Spleen (tissue), 11 donors: ENCODE measurements around the gene REEP5. TPM values are rescaled to one million over a fixed set of nuclear protein-coding genes. Genes with fewer than 3 reads are reported as not detected.

Experiments
- DNase-seq: peaks from one replicate; pipeline ENCODE4 v3.0.0-alpha.2; 2020
- H3K27ac ChIP-seq, 8 donors: fragments of 200-600 bp; sonication (generic) in 7 of 8; 1 replicate in 4 of 8; 2 replicates in 4 of 8; pipeline versions ENCODE4 v1.5.0 to v1.8.0; 2016 to 2021; ENCODE audit warnings: inconsistent platforms in 4 of 8, mild to moderate bottlenecking in 4 of 8, moderate library complexity in 1 of 8
- H3K27me3 ChIP-seq, 7 donors: fragments of 200-600 bp; sonication (generic) in 6 of 7; replicated peaks in 1 of 7; 1 replicate in 4 of 7; 2 replicates in 3 of 7; pipeline versions ENCODE4 v1.5.0 to v1.8.0; 2016 to 2021; ENCODE audit warnings: inconsistent platforms in 3 of 7, mild to moderate bottlenecking in 1 of 7
- H3K36me3 ChIP-seq, 6 donors: fragments of 200-600 bp; sonication (generic) in 5 of 6; 1 replicate in 4 of 6; 2 replicates in 2 of 6; pipeline versions ENCODE4 v1.5.0 to v1.8.0; 2016 to 2021; ENCODE audit warnings: inconsistent platforms in 2 of 6
- H3K4me1 ChIP-seq, 6 donors: fragments of 200-600 bp; sonication (generic) in 5 of 6; 1 replicate in 3 of 6; 2 replicates in 3 of 6; pipeline versions ENCODE4 v1.5.0 to v1.8.0; 2016 to 2021; ENCODE audit warnings: inconsistent platforms in 3 of 6
- H3K4me3 ChIP-seq, 8 donors: fragments of 200-600 bp; sonication (generic) in 7 of 8; 1 replicate in 4 of 8; 2 replicates in 4 of 8; pipeline versions ENCODE4 v1.5.0 to v1.8.0; 2016 to 2021; ENCODE audit warnings: inconsistent platforms in 4 of 8, mild to moderate bottlenecking in 4 of 8, moderate library complexity in 2 of 8
- H3K9me3 ChIP-seq, 8 donors: fragments of 200-600 bp; sonication (generic) in 7 of 8; 1 replicate in 4 of 8; 2 replicates in 4 of 8; pipeline versions ENCODE4 v1.5.0 to v1.8.0; 2016 to 2021; ENCODE audit warnings: inconsistent platforms in 4 of 8
- POLR2A ChIP-seq, 3 donors: fragments of 450-650 bp; IDR thresholded peaks; one replicate each; pipeline ENCODE4 v1.5.1; 2017; ENCODE audit warnings: antibody characterized with exemption in 3 of 3, mild to moderate bottlenecking in 1 of 3
- POLR2AphosphoS5 ChIP-seq, 3 donors: sonication (generic); formaldehyde crosslinking; IDR thresholded peaks; one replicate each; pipeline ENCODE4 v1.5.1; 2017; ENCODE audit warnings: antibody characterized with exemption in 3 of 3
- WGBS, 5 donors: extraction: QIAGEN DNeasy Blood & Tissue Kit in 3 of 5; methylation state at CpG; one replicate each; pipeline versions ENCODE4 v1.1.5 to v1.1.7; 2013 to 2018; 5-methylcytosine and 5-hydroxymethylcytosine counted together
- intact Hi-C: fragments of 100-400 bp; cut with DNase I; formaldehyde crosslinking; loops from one replicate; pipeline ENCODE4 v1.15.0; 2023; ENCODE audit warnings: low total_unique reads
- polyA plus RNA-seq, 3 donors: library from polyadenylated mRNA; stranded (reverse); fragments of 200-250 nt; gene quantifications; one replicate each; pipeline ENCODE4 v1.2.1, GENCODE V29; 2013
- total RNA-seq, 7 donors: library from RNA; depleted of rRNA in 3 of 7; stranded (reverse); fragments of >200 nt in 3 of 7; fragmentation: NEBNext Ultra II Directional in 4 of 7; extraction: Animal tissue kit (Norgen Biotek cat#: 25700) in 4 of 7; gene quantifications; one replicate each; pipeline versions ENCODE4 v1.1.0 to v1.2.1, GENCODE V29; 2016 to 2021
- TF ChIP-seq, protein P1 (sequence below), 11 experiments: fragments of 200-600 bp in 7 of 11; fragments of 450-650 bp in 4 of 11; sonication (generic) in 4 of 11; IDR thresholded peaks in 8 of 11; conservative IDR thresholded peaks in 3 of 11; 1 replicate in 7 of 11; 2 replicates in 4 of 11; pipeline versions ENCODE4 v1.4.0 to v1.8.0; 2016 to 2021; ENCODE audit warnings: antibody characterized with exemption in 11 of 11, inconsistent platforms in 4 of 11, mild to moderate bottlenecking in 1 of 11
- donor health status: healthy with polysubstance abuse.
- donor health status: DM: no; HTN: no; CAD: no; lungs with moderate emphysema.
- donor health status: DM: no; HTN: no; CAD: no.
- donor health status: Bipolar disorder and iron deficiency.
- donor health status: healthy.
- donor health status: DM: no; HTN: no; CAD: no.
- donor health status: DM: yes; HTN: yes; CAD: no.

REEP5 gene
- total and polyA plus RNA-seq, 10 donors = 25.3 to 84.8 (median 60.9) TPM

DNA sequence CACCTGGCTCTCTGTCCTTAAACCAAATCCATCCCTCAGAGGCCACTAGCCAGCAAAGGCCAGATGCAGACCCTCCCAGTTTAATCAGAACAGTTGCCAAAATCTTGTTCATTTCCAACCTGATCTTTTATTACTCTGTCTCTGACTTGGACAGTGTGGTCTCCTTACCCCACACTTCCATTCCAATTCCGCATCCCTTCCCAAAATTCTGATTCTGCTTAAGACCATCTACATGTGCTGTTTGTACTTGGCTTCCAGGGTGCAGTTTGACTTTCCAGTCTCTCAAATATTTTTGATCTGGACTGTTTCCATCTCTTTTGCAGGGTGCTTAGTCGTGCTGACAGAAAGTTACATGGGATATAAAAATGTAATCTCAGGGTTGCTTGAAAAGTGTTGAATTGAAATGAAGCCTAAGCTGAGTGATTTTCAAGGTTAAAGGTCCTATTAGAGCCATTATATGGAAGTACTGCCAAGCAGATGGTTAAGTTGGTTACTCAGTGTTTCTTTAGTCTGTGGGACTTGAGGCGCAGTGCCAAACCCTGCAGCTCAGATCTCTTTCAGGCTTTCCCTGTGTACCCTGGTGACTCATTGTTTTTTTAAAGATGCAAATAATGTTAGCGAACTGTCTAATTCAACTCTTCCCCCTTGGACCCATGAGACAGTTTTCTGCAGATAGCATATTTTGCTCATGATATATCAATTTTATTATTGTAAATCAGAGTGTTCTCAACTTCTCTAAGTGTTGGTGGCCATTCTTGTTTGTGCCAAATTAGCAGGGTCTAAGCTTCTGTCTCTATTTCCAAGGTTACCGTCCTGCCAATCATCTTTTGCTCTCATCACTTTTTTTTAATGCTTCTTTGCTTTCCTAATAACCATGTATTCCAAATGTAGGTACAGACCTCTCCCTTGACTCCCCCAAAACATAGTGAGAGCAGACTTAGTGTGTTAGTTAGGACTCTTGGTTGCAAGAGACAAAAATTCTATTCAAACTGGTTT is 36.4 kb upstream of the REEP5 start:
- intact Hi-C loops = no loop called here
- Histone ChIP-seq H3K36me3 (no peaks in the 10 kb centered on the region), H3K4me1 (peaks cover 0 to 11% (median 3%) of the 10 kb centered on the region in 6 donors), H3K9me3 (no peaks in the 10 kb centered on the region), H3K27ac (no peak overlapping the region), H3K27me3 (no peaks in the 10 kb centered on the region), H3K4me3 (no peak overlapping the region)
- WGBS, 5 donors = 60 to 83% (median 74%) methylated on average over 5 of the region's 5 CpGs
- TF ChIP-seq POLR2AphosphoS5 (IDR thresholded peaks at IDR 0.05) (no peak), POLR2A (IDR thresholded peaks at IDR 0.05) (no peak)
- TF ChIP-seq, protein P1, sequence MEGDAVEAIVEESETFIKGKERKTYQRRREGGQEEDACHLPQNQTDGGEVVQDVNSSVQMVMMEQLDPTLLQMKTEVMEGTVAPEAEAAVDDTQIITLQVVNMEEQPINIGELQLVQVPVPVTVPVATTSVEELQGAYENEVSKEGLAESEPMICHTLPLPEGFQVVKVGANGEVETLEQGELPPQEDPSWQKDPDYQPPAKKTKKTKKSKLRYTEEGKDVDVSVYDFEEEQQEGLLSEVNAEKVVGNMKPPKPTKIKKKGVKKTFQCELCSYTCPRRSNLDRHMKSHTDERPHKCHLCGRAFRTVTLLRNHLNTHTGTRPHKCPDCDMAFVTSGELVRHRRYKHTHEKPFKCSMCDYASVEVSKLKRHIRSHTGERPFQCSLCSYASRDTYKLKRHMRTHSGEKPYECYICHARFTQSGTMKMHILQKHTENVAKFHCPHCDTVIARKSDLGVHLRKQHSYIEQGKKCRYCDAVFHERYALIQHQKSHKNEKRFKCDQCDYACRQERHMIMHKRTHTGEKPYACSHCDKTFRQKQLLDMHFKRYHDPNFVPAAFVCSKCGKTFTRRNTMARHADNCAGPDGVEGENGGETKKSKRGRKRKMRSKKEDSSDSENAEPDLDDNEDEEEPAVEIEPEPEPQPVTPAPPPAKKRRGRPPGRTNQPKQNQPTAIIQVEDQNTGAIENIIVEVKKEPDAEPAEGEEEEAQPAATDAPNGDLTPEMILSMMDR (IDR thresholded peaks at IDR 0.05 in 8 of 11, conservative IDR thresholded peaks at IDR 0.05 in 3 of 11) = no peak
- no peak for DNase-seq

DNA sequence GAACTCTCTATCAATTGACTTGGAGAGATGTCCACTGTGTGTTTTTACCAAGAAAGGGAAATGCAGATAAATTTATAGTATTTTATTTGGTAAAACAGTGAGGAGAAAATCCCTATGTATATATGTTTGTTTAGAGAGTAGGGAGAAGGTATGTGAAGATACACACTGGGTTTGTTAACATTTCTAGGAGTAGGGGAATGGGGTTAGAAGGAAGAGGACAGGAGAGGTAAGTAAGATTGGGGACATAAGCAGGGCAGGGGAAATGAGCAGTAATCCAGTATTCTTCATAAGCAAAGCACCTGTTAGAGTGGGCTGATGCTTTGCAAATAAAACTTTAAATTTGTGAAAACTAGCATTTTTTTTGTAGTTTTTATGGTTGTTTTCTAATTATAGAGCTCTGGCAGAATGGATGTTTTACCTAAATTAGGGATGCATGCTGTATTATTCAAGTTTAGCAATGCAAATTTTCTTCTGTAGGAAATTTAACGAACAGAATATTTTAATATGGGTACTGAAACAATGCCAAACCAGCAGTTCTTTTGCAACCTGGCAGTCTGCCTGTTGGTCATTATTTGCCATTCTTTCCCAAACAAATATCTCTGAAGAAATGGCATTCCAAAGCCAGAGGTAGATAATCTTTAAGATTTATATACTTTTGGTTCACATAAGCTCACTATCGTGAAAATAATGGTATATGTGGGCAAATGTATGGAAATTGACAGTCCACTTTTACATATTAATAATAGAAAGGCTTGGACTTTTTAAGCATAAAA is 35.2 kb upstream of the REEP5 start:
- H3K27ac ChIP-seq = no peak overlapping the region
- no peaks in the 10 kb centered on the region for H3K36me3 ChIP-seq
- 71 to 86% (median 79%) methylated on average over 2 of the region's 2 CpGs for WGBS, 5 donors
- no peak overlapping the region for H3K4me3 ChIP-seq
- H3K9me3 ChIP-seq = no peaks in the 10 kb centered on the region
- no peak for DNase-seq
- no peak for TF ChIP-seq POLR2A (IDR thresholded peaks at IDR 0.05)
- TF ChIP-seq, protein P1 (IDR thresholded peaks at IDR 0.05 in 8 of 11, conservative IDR thresholded peaks at IDR 0.05 in 3 of 11) = no peak
- TF ChIP-seq POLR2AphosphoS5 (IDR thresholded peaks at IDR 0.05) = no peak
- H3K27me3 ChIP-seq = no peaks in the 10 kb centered on the region
- peaks cover 0 to 11% (median 3%) of the 10 kb centered on the region in 6 donors for H3K4me1 ChIP-seq
- intact Hi-C loops = no loop called here

DNA sequence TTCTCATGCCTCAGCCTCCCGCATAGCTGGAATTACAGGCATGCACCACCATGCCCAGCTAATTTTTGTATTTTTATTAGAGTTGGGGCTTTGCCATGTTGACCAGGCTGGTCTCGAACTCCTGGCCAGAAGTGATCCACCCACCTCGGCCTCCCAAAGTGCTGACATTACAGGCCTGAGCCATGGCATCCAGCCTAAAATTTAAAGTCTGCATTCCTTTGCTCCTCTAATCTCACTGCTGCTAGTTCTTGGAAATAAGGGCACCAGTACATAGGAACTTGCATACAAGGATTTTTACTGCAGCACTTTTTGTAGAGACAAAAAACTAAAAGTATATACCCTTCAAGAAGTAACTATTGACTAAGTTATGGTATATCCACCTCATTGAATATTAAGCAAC is 34.6 kb upstream of the REEP5 start:
- DNase-seq = no peak
- TF ChIP-seq POLR2AphosphoS5 (IDR thresholded peaks at IDR 0.05) (no peak), POLR2A (IDR thresholded peaks at IDR 0.05) (no peak)
- TF ChIP-seq, protein P1 (IDR thresholded peaks at IDR 0.05 in 8 of 11, conservative IDR thresholded peaks at IDR 0.05 in 3 of 11) = no peak
- no peaks in the 10 kb centered on the region for H3K27me3 ChIP-seq
- WGBS, 5 donors = 85 to 94% (median 89%) methylated on average over 3 of the region's 3 CpGs
- H3K4me3 ChIP-seq = no peak overlapping the region
- intact Hi-C loops = no loop called here
- H3K36me3 ChIP-seq = no peaks in the 10 kb centered on the region
- H3K9me3 ChIP-seq = no peaks in the 10 kb centered on the region
- H3K4me1 ChIP-seq = peaks cover 0 to 11% (median 3%) of the 10 kb centered on the region in 6 donors
- no peak overlapping the region for H3K27ac ChIP-seq
